Measurements from ENCODE around the gene ACBD3.
A peak's percentile ranks its signal among the peaks of the same experiment; 100 is the strongest.

Gene ACBD3

GRCh38 chr1:226187380-226187779 is 839 bp upstream of the ACBD3 start:
- Histone ChIP-seq H2AK5ac (ENCODE audit: low read length) (no peak overlapping the region), H3K27ac (ENCODE audit: low read depth, low read length) (no peak overlapping the region), H3K4me2 (ENCODE audit: low read length) (peak overlapping the region; percentile 83), H3K4ac (ENCODE audit: low read depth, low read length) (no peak overlapping the region), H4K8ac (ENCODE audit: low read depth, low read length) (no peak overlapping the region), H3K9me3 (ENCODE audit: insufficient read depth, low read depth, low read length) (no peaks in the 10 kb centered on the region), H3K4me1 (ENCODE audit: control insufficient read depth in 1 of 2, insufficient read depth in 2 of 2, low read length in 2 of 2) (peaks cover 2 to 3% of the 10 kb centered on the region in 2 experiments), H3K14ac (ENCODE audit: low read length) (no peak overlapping the region), H2BK12ac (ENCODE audit: low read length) (no peak overlapping the region), H3K4me3 (ENCODE audit: low read depth, low read length) (no peak overlapping the region), H3K79me2 (ENCODE audit: control insufficient read depth, insufficient read depth, low read length, poor library complexity) (peaks cover 14% of the 10 kb centered on the region), H4K91ac (ENCODE audit: low read depth, low read length) (no peak overlapping the region), H2BK5ac (ENCODE audit: low read depth, low read length, poor library complexity) (no peak overlapping the region), H3K36me3 (ENCODE audit: control insufficient read depth in 1 of 2, insufficient read depth in 2 of 2, low read length in 2 of 2) (no peaks in the 10 kb centered on the region), H2BK120ac (ENCODE audit: insufficient read depth, low read length, poor library complexity) (no peak overlapping the region), H4K12ac (ENCODE audit: low read depth, low read length) (no peak overlapping the region), H3K9ac (ENCODE audit: low read length) (no peak overlapping the region), H3K18ac (ENCODE audit: low read length) (no peak overlapping the region), H2AFZ (ENCODE audit: insufficient read depth, low read length, poor library complexity) (no peak overlapping the region), H3K23ac (ENCODE audit: low read length) (no peak overlapping the region), H3K27me3 (ENCODE audit: insufficient read depth, low read length) (no peaks in the 10 kb centered on the region), H3K79me1 (ENCODE audit: low read length) (peaks cover 10% of the 10 kb centered on the region)
- no peak for DNase-seq
- WGBS (ENCODE audit: extremely low coverage, insufficient coverage, insufficient read length): no CpG with 5 or more reads among the region's 7 CpGs

- Histone ChIP-seq H3K9me3 (ENCODE audit: insufficient read depth, low read depth, low read length) (no peaks in the 10 kb centered on the region), H3K9ac (ENCODE audit: low read length) (peak overlapping the region; percentile 77), H3K14ac (ENCODE audit: low read length) (peak overlapping the region; percentile 86), H3K4me2 (ENCODE audit: low read length) (peak overlapping the region; percentile 83), H3K79me2 (ENCODE audit: control insufficient read depth, insufficient read depth, low read length, poor library complexity) (peaks cover 18% of the 10 kb centered on the region), H2BK120ac (ENCODE audit: insufficient read depth, low read length, poor library complexity) (peak overlapping the region; percentile 61), H2AK5ac (ENCODE audit: low read length) (no peak overlapping the region), H2AFZ (ENCODE audit: insufficient read depth, low read length, poor library complexity) (peak overlapping the region; percentile 96), H3K23ac (ENCODE audit: low read length) (no peak overlapping the region), H3K27ac (ENCODE audit: low read depth, low read length) (peak overlapping the region; percentile 62), H3K79me1 (ENCODE audit: low read length) (peaks cover 10% of the 10 kb centered on the region), H2BK12ac (ENCODE audit: low read length) (no peak overlapping the region), H3K4ac (ENCODE audit: low read depth, low read length) (peak overlapping the region; percentile 76), H4K12ac (ENCODE audit: low read depth, low read length) (peak overlapping the region; percentile 98), H3K36me3 (ENCODE audit: control insufficient read depth in 1 of 2, insufficient read depth in 2 of 2, low read length in 2 of 2) (peaks cover 0 to under 1% of the 10 kb centered on the region in 2 experiments), H4K8ac (ENCODE audit: low read depth, low read length) (peak overlapping the region; percentile 98), H3K4me3 (ENCODE audit: low read depth, low read length) (peak overlapping the region; percentile 96), H4K91ac (ENCODE audit: low read depth, low read length) (peak overlapping the region; percentile 98), H2BK5ac (ENCODE audit: low read depth, low read length, poor library complexity) (peak overlapping the region; percentile 67), H3K4me1 (ENCODE audit: control insufficient read depth in 1 of 2, insufficient read depth in 2 of 2, low read length in 2 of 2) (peaks cover 4 to 6% of the 10 kb centered on the region in 2 experiments), H3K27me3 (ENCODE audit: insufficient read depth, low read length) (no peaks in the 10 kb centered on the region), H3K18ac (ENCODE audit: low read length) (peak overlapping the region; percentile 91)
- no peak for DNase-seq
- WGBS (ENCODE audit: extremely low coverage, insufficient coverage, insufficient read length): no CpG with 5 or more reads among the region's 10 CpGs
Measured at GRCh38 chr1:226187019-226187322, 430 bp upstream of the ACBD3 start.

- no peak overlapping the region for H3K18ac ChIP-seq (ENCODE audit: low read length)
Measured at GRCh38 chr1:226185141-226186036, 1.2 kb downstream of the ACBD3 start.

GRCh38 chr1:226181996-226182714 is 4.4 kb downstream of the ACBD3 start:
- peaks cover 4 to 8% of the 10 kb centered on the region in 2 experiments for H3K36me3 ChIP-seq (ENCODE audit: control insufficient read depth in 1 of 2, insufficient read depth in 2 of 2, low read length in 2 of 2)
- no peak overlapping the region for H4K8ac ChIP-seq (ENCODE audit: low read depth, low read length)

More at GRCh38 chr1:226185141-226186036, 1.2 kb downstream of the ACBD3 start:
- no peak overlapping the region for H2AK5ac ChIP-seq (ENCODE audit: low read length)
- H3K79me1 ChIP-seq (ENCODE audit: low read length): peaks cover 10% of the 10 kb centered on the region
- no peaks in the 10 kb centered on the region for H3K27me3 ChIP-seq (ENCODE audit: insufficient read depth, low read length)
- H4K91ac ChIP-seq (ENCODE audit: low read depth, low read length): no peak overlapping the region
- H4K8ac ChIP-seq (ENCODE audit: low read depth, low read length): no peak overlapping the region
- no peak overlapping the region for H2BK5ac ChIP-seq (ENCODE audit: low read depth, low read length, poor library complexity)
- no peak overlapping the region for H2BK12ac ChIP-seq (ENCODE audit: low read length)
- no peak overlapping the region for H3K14ac ChIP-seq (ENCODE audit: low read length)
- peak overlapping the region; percentile 20 for H3K9ac ChIP-seq (ENCODE audit: low read length)
- H2BK120ac ChIP-seq (ENCODE audit: insufficient read depth, low read length, poor library complexity): no peak overlapping the region
- peak overlapping the region; percentile 95 for H3K4ac ChIP-seq (ENCODE audit: low read depth, low read length)
- H3K23ac ChIP-seq (ENCODE audit: low read length): no peak overlapping the region
- H3K9me3 ChIP-seq (ENCODE audit: insufficient read depth, low read depth, low read length): no peaks in the 10 kb centered on the region
- peaks cover 21% of the 10 kb centered on the region for H3K79me2 ChIP-seq (ENCODE audit: control insufficient read depth, insufficient read depth, low read length, poor library complexity)
- no peak overlapping the region for H3K27ac ChIP-seq (ENCODE audit: low read depth, low read length)
- peaks cover 0 to 3% of the 10 kb centered on the region in 2 experiments for H3K36me3 ChIP-seq (ENCODE audit: control insufficient read depth in 1 of 2, insufficient read depth in 2 of 2, low read length in 2 of 2)
- peaks cover 4 to 6% of the 10 kb centered on the region in 2 experiments for H3K4me1 ChIP-seq (ENCODE audit: control insufficient read depth in 1 of 2, insufficient read depth in 2 of 2, low read length in 2 of 2)
- DNase-seq: peak in 1 of 2 donors; percentile 56
- H4K12ac ChIP-seq (ENCODE audit: low read depth, low read length): no peak overlapping the region
- H3K4me3 ChIP-seq (ENCODE audit: low read depth, low read length): peak overlapping the region; percentile 96
- no CpG with 5 or more reads among the region's 14 CpGs for WGBS (ENCODE audit: extremely low coverage, insufficient coverage, insufficient read length)
- no peak overlapping the region for H2AFZ ChIP-seq (ENCODE audit: insufficient read depth, low read length, poor library complexity)
- peak overlapping the region; percentile 83 for H3K4me2 ChIP-seq (ENCODE audit: low read length)

More at GRCh38 chr1:226181996-226182714, 4.4 kb downstream of the ACBD3 start:
- Histone ChIP-seq H3K27ac (ENCODE audit: low read depth, low read length) (no peak overlapping the region), H3K79me1 (ENCODE audit: low read length) (peaks cover 10% of the 10 kb centered on the region), H3K4ac (ENCODE audit: low read depth, low read length) (peak overlapping the region; percentile 49), H3K27me3 (ENCODE audit: insufficient read depth, low read length) (no peaks in the 10 kb centered on the region), H2BK120ac (ENCODE audit: insufficient read depth, low read length, poor library complexity) (no peak overlapping the region), H3K4me3 (ENCODE audit: low read depth, low read length) (no peak overlapping the region), H2BK5ac (ENCODE audit: low read depth, low read length, poor library complexity) (no peak overlapping the region), H4K91ac (ENCODE audit: low read depth, low read length) (no peak overlapping the region), H2AK5ac (ENCODE audit: low read length) (no peak overlapping the region), H3K23ac (ENCODE audit: low read length) (no peak overlapping the region), H2AFZ (ENCODE audit: insufficient read depth, low read length, poor library complexity) (no peak overlapping the region), H3K4me1 (ENCODE audit: control insufficient read depth in 1 of 2, insufficient read depth in 2 of 2, low read length in 2 of 2) (peaks cover 4 to 6% of the 10 kb centered on the region in 2 experiments), H3K14ac (ENCODE audit: low read length) (no peak overlapping the region), H4K12ac (ENCODE audit: low read depth, low read length) (no peak overlapping the region), H3K4me2 (ENCODE audit: low read length) (no peak overlapping the region), H3K79me2 (ENCODE audit: control insufficient read depth, insufficient read depth, low read length, poor library complexity) (peaks cover 22% of the 10 kb centered on the region), H3K9ac (ENCODE audit: low read length) (no peak overlapping the region), H3K9me3 (ENCODE audit: insufficient read depth, low read depth, low read length) (no peaks in the 10 kb centered on the region), H2BK12ac (ENCODE audit: low read length) (no peak overlapping the region), H3K18ac (ENCODE audit: low read length) (no peak overlapping the region)
- no CpG with 5 or more reads among the region's 14 CpGs for WGBS (ENCODE audit: extremely low coverage, insufficient coverage, insufficient read length)
- DNase-seq: peak; percentile 91 to 92

All from trophoblast cell (in vitro differentiated cells and primary cell).